GM19397 (cell line): Measurements from ENCODE around the gene CEBPZOS.
"Not testable (repeated sequence)": the region's sequence is repeated elsewhere in the genome, so short reads cannot be mapped to it uniquely, and the experiment has no call there.

Source experiments
- ATAC-seq: cut with Tn5 transposase; IDR thresholded peaks from one replicate; pipeline ENCODE4 v1.9.1; 2021; ENCODE audit warnings: mild to moderate bottlenecking, moderate library complexity; ENCODE audit not compliant: unreplicated experiment

CEBPZOS gene

GRCh38 chr2:37190290-37190689, 6.0 kb upstream of the CEBPZOS start:
- no peak for ATAC-seq

GRCh38 chr2:37191253-37191652, 5.0 kb upstream of the CEBPZOS start:
- no peak for ATAC-seq

- no peak for ATAC-seq
These were observed 4.5 kb upstream of the CEBPZOS start for GRCh38 chr2:37191747-37192146.

- no peak for ATAC-seq
These were observed 3.7 kb upstream of the CEBPZOS start for GRCh38 chr2:37192551-37192950.

- not testable (repeated sequence) for ATAC-seq
These were observed 405 bp upstream of the CEBPZOS start for GRCh38 chr2:37195862-37196319.

GRCh38 chr2:37198681-37199065, 2.4 kb downstream of the CEBPZOS start:
- no peak for ATAC-seq

- ATAC-seq, result no peak
These were observed 4.9 kb downstream of the CEBPZOS start for GRCh38 chr2:37201208-37201607.

GRCh38 chr2:37201766-37202165, 5.5 kb downstream of the CEBPZOS start:
- no peak for ATAC-seq

- no peak for ATAC-seq
These were observed 7.4 kb downstream of the CEBPZOS start for GRCh38 chr2:37203708-37204107.

- not testable (repeated sequence) for ATAC-seq
These were observed 8.9 kb downstream of the CEBPZOS start for GRCh38 chr2:37205071-37205661.

- no peak for ATAC-seq
These were observed 9.5 kb downstream of the CEBPZOS start for GRCh38 chr2:37205689-37206341.

- not testable (repeated sequence) for ATAC-seq
These were observed 10.5 kb downstream of the CEBPZOS start for GRCh38 chr2:37206760-37207159.

- no peak for ATAC-seq
These were observed 14.9 kb downstream of the CEBPZOS start for GRCh38 chr2:37211212-37211611.

GRCh38 chr2:37211939-37212338, 15.6 kb downstream of the CEBPZOS start:
- no peak for ATAC-seq

- no peak for ATAC-seq
These were observed 19.0 kb downstream of the CEBPZOS start for GRCh38 chr2:37215250-37215649.

GRCh38 chr2:37219046-37219445, 22.8 kb downstream of the CEBPZOS start:
- ATAC-seq, result no peak

GRCh38 chr2:37223131-37223530, 26.8 kb downstream of the CEBPZOS start:
- ATAC-seq, result no peak

GRCh38 chr2:37224063-37224462, 27.8 kb downstream of the CEBPZOS start:
- ATAC-seq, result no peak

GRCh38 chr2:37225129-37225528, 28.8 kb downstream of the CEBPZOS start:
- not testable (repeated sequence) for ATAC-seq

- no peak for ATAC-seq
These were observed 30.6 kb downstream of the CEBPZOS start for GRCh38 chr2:37226863-37227262.

- no peak for ATAC-seq
These were observed 32.5 kb downstream of the CEBPZOS start for GRCh38 chr2:37228788-37229187.

GRCh38 chr2:37230581-37230980, 34.3 kb downstream of the CEBPZOS start:
- no peak for ATAC-seq
